HepG2 (cell line): ENCODE data around the gene CHST6. TPM values are rescaled to one million over a fixed set of nuclear protein-coding genes. Genes with fewer than 3 reads are reported as not detected.
"Not testable (repeated sequence)": the region's sequence is repeated elsewhere in the genome, so short reads cannot be mapped to it uniquely, and the experiment has no call there.

ENCODE experiments used
- ASH2L ChIP-seq: fragments of 300-600, 200-600 bp; sonication (generic); IDR thresholded peaks from 2 replicates; pipeline ENCODE4 v1.7.0; 2017; ENCODE audit warnings: low read depth, mild to moderate bottlenecking, moderate library complexity, mixed read lengths, low read length; ENCODE audit not compliant: insufficient read length
- CEBPG ChIP-seq: IDR thresholded peaks from 2 replicates; pipeline ENCODE4 v1.6.1; 2016
- HNF4A ChIP-seq: sonication (generic); formaldehyde crosslinking; IDR thresholded peaks from 2 replicates; pipeline ENCODE4 v1.4.0; 2020; ENCODE audit warnings: missing genetic modification reagents
- HNF4G ChIP-seq, 2 experiments: sonication (generic) in 1 of 2; formaldehyde crosslinking in 1 of 2; IDR thresholded peaks; 2 replicates each; pipeline versions ENCODE4 v1.4.0 to v1.6.1; 2011 to 2020; ENCODE audit warnings: borderline replicate concordance in 2 of 2, low read depth in 2 of 2, mild to moderate bottlenecking in 2 of 2, low read length in 1 of 2, missing genetic modification reagents in 1 of 2, moderate library complexity in 1 of 2
- HOXA3 ChIP-seq: sonication (generic); formaldehyde crosslinking; IDR thresholded peaks from 2 replicates; pipeline ENCODE4 v1.5.0; 2020; ENCODE audit warnings: missing genetic modification reagents
- JUND ChIP-seq: sonication (generic); formaldehyde crosslinking; IDR thresholded peaks from 2 replicates; pipeline ENCODE4 v1.8.0; 2022; ENCODE audit warnings: mild to moderate bottlenecking, missing genetic modification reagents
- LCORL ChIP-seq, 2 experiments: fragments of 450-650 bp in 1 of 2; sonication (generic) in 1 of 2; formaldehyde crosslinking in 1 of 2; IDR thresholded peaks; 2 replicates each; pipeline versions ENCODE4 v1.5.0 to v1.6.1; 2017 to 2020; ENCODE audit warnings: antibody characterized with exemption in 1 of 2, missing genetic modification reagents in 1 of 2
- MEF2D ChIP-seq: sonication (generic); formaldehyde crosslinking; IDR thresholded peaks from 2 replicates; pipeline ENCODE4 v1.5.1; 2020; ENCODE audit warnings: mild to moderate bottlenecking, missing genetic modification reagents
- MTA1 ChIP-seq: sonication (generic); formaldehyde crosslinking; IDR thresholded peaks from 2 replicates; pipeline ENCODE4 v1.4.0; 2020; ENCODE audit warnings: missing genetic modification reagents, mild to moderate bottlenecking, borderline replicate concordance
- NONO ChIP-seq, 2 experiments: fragments of 450-650 bp in 1 of 2; sonication (generic) in 1 of 2; formaldehyde crosslinking in 1 of 2; IDR thresholded peaks in 1 of 2; conservative IDR thresholded peaks in 1 of 2; 2 replicates each; pipeline versions ENCODE4 v1.6.1 to v1.8.0; 2017 to 2022; ENCODE audit warnings: mild to moderate bottlenecking in 1 of 2, missing genetic modification reagents in 1 of 2, moderate library complexity in 1 of 2
- NR2F6 ChIP-seq, 2 experiments: IDR thresholded peaks; 2 replicates each; pipeline ENCODE4 v1.6.1; 2016; ENCODE audit warnings: antibody characterized with exemption in 1 of 2, mild to moderate bottlenecking in 1 of 2
- SAP130 ChIP-seq: IDR thresholded peaks from 2 replicates; pipeline ENCODE4 v1.6.1; 2016; ENCODE audit warnings: low read depth
- ZFP1 ChIP-seq: IDR thresholded peaks from 2 replicates; pipeline ENCODE4 v1.6.1; 2016
- ZKSCAN8 ChIP-seq: IDR thresholded peaks from 2 replicates; pipeline ENCODE4 v1.6.1; 2016; ENCODE audit warnings: borderline replicate concordance, missing genetic modification reagents, missing compliant biosample characterization
- ZMYM3 ChIP-seq: sonication (generic); formaldehyde crosslinking; IDR thresholded peaks from 2 replicates; pipeline ENCODE4 v1.5.1; 2020; ENCODE audit warnings: mild to moderate bottlenecking, missing genetic modification reagents
- ZNF136 ChIP-seq: sonication (generic); formaldehyde crosslinking; IDR thresholded peaks from 2 replicates; pipeline ENCODE4 v1.8.1; 2022; ENCODE audit warnings: low read depth, mild to moderate bottlenecking, moderate library complexity, missing genetic modification reagents
- ZNF331 ChIP-seq: sonication (generic); formaldehyde crosslinking; IDR thresholded peaks from 2 replicates; pipeline ENCODE4 v1.4.0; 2020; ENCODE audit warnings: missing genetic modification reagents
- ZNF460 ChIP-seq: sonication (generic); formaldehyde crosslinking; IDR thresholded peaks from 2 replicates; pipeline ENCODE4 v1.5.1; 2020; ENCODE audit warnings: missing genetic modification reagents, mild to moderate bottlenecking, borderline replicate concordance
- polyA plus RNA-seq, 8 experiments: library from polyadenylated mRNA; depleted of rRNA in 3 of 8; stranded (reverse) in 7 of 8; unstranded in 1 of 8; fragments of >200 nt; fragmentation: Illumina TruSeq in 4 of 8; extraction: Trizol in 4 of 8; gene quantifications; 2 replicates each; pipeline versions ENCODE4 v1.2.1 to v1.2.3, GENCODE V29; 2011 to 2016; ENCODE audit warnings: low read depth in 4 of 8, missing spikeins in 1 of 8, mixed read lengths in 1 of 8; ENCODE audit not compliant: insufficient read depth in 1 of 8
- total RNA-seq, 5 experiments: library from RNA; depleted of rRNA; stranded (reverse); fragments of >200 nt; fragmentation: Illumina TruSeq; extraction: Trizol; gene quantifications; 2 replicates each; pipeline ENCODE4 v1.2.3, GENCODE V29; 2016; ENCODE audit warnings: low read depth in 1 of 5
- TF ChIP-seq, protein P1 (sequence below): sonication (generic); formaldehyde crosslinking; conservative IDR thresholded peaks from 2 replicates; pipeline ENCODE4 v1.4.0; 2020; ENCODE audit warnings: missing genetic modification reagents
- TF ChIP-seq, protein P2 (sequence below), 2 experiments: sonication (generic) in 1 of 2; formaldehyde crosslinking in 1 of 2; IDR thresholded peaks; 2 replicates each; pipeline versions ENCODE4 v1.4.0 to v1.6.1; 2016 to 2020; ENCODE audit warnings: borderline replicate concordance in 1 of 2, low read depth in 1 of 2, mild to moderate bottlenecking in 1 of 2, missing genetic modification reagents in 1 of 2
- TF ChIP-seq, protein P3 (sequence below): sonication (generic); formaldehyde crosslinking; IDR thresholded peaks from 2 replicates; pipeline ENCODE4 v1.4.0; 2020; ENCODE audit warnings: mild to moderate bottlenecking, missing genetic modification reagents

The CHST6 gene
- total and polyA plus RNA-seq, 2 of the 13 experiments (the other 11 are each of a cell fraction or from before 2014, with no cell fraction given) = 0.18 to 0.91 TPM

DNA sequence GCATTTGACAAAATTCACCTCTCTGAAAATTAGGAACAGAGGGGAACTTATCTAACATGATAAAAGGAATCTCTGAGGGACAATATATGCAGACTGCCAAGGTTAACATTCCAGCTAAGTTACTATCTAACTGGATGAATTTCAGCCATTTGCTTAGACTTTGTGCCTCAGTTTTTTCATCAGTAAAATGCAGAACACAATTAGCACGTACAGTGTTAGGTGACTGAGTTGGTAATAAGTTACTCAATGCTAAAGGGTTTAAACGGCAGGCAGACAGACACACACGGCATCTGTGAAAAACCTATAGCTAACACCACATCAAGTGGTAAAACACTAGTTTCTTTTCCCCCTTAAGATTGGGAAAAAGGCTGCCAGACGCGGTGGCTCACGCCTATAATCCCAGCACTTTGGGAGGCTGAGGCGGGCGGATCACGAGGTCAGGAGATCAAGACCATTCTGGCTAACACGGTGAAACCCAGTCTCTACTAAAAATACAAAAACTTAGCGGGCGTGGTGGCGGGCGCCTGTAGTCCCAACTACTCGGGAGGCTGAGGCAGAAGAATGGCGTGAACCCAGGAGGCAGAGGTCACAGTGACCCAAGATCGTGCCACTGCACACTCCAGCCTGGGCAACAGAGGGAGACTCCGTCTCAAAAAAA, 71.0 kb downstream of the CHST6 start (continued):
- peak; percentile 82 for TF ChIP-seq ZMYM3
- TF ChIP-seq NR2F6 (IDR thresholded peaks at IDR 0.05) = peak; percentile 63; the same call in 1 of the 2 replicates
- not testable (repeated sequence) for TF ChIP-seq NR2F6 (CRISPR knock-in tag; IDR thresholded peaks at IDR 0.05); LCORL (CRISPR knock-in tag; IDR thresholded peaks at IDR 0.05); NONO (IDR thresholded peaks at IDR 0.05); HNF4G (CRISPR knock-in tag; IDR thresholded peaks at IDR 0.05; ENCODE audit: borderline replicate concordance, low read depth)
- TF ChIP-seq HOXA3 (CRISPR knock-in tag) = peak; percentile 46; the same call in 1 of the 2 replicates
- peak; percentile 61; the same call in 1 of the 2 replicates for TF ChIP-seq LCORL (IDR thresholded peaks at IDR 0.05)
- TF ChIP-seq ZFP1 (CRISPR knock-in tag) = 0 out of 2 replicates have a peak, but pooled peaks have one; percentile 14
- TF ChIP-seq ZNF331 = 0 out of 2 replicates have a peak, but pooled peaks have one; percentile 27
- peak; percentile 33; the same call in 1 of the 2 replicates for TF ChIP-seq MTA1 (CRISPR knock-in tag)
- peak; percentile 72 for TF ChIP-seq ASH2L
- TF ChIP-seq MEF2D (CRISPR knock-in tag) = peak; percentile 66
- TF ChIP-seq, protein P1, sequence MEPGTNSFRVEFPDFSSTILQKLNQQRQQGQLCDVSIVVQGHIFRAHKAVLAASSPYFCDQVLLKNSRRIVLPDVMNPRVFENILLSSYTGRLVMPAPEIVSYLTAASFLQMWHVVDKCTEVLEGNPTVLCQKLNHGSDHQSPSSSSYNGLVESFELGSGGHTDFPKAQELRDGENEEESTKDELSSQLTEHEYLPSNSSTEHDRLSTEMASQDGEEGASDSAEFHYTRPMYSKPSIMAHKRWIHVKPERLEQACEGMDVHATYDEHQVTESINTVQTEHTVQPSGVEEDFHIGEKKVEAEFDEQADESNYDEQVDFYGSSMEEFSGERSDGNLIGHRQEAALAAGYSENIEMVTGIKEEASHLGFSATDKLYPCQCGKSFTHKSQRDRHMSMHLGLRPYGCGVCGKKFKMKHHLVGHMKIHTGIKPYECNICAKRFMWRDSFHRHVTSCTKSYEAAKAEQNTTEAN = peak; percentile 80; the same call in 1 of the 2 replicates
- TF ChIP-seq, protein P2, sequence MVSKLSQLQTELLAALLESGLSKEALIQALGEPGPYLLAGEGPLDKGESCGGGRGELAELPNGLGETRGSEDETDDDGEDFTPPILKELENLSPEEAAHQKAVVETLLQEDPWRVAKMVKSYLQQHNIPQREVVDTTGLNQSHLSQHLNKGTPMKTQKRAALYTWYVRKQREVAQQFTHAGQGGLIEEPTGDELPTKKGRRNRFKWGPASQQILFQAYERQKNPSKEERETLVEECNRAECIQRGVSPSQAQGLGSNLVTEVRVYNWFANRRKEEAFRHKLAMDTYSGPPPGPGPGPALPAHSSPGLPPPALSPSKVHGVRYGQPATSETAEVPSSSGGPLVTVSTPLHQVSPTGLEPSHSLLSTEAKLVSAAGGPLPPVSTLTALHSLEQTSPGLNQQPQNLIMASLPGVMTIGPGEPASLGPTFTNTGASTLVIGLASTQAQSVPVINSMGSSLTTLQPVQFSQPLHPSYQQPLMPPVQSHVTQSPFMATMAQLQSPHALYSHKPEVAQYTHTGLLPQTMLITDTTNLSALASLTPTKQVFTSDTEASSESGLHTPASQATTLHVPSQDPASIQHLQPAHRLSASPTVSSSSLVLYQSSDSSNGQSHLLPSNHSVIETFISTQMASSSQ (IDR thresholded peaks at IDR 0.05; ENCODE audit: low read depth) = peak; percentile 42; the same call in 1 of the 2 replicates
- TF ChIP-seq, protein P2 (CRISPR knock-in tag; IDR thresholded peaks at IDR 0.05; ENCODE audit: borderline replicate concordance) = not testable (repeated sequence)
- peak; percentile 96 for TF ChIP-seq ZNF460 (CRISPR knock-in tag)
- peak; percentile 72 for TF ChIP-seq HNF4A
- 0 out of 2 replicates have a peak, but pooled peaks have one; percentile 32 for TF ChIP-seq NONO (CRISPR knock-in tag; conservative IDR thresholded peaks at IDR 0.05)
- TF ChIP-seq HNF4G (IDR thresholded peaks at IDR 0.05; ENCODE audit: borderline replicate concordance, low read depth, low read length) = peak; percentile 37; the same call in 1 of the 2 replicates
- TF ChIP-seq ZNF136 (CRISPR knock-in tag) = 0 out of 2 replicates have a peak, but pooled peaks have one; percentile 45
- TF ChIP-seq JUND (CRISPR knock-in tag) = peak; percentile 36; the same call in 1 of the 2 replicates
- TF ChIP-seq SAP130 (CRISPR knock-in tag) = peak; percentile 73
- peak; percentile 22; the same call in 1 of the 2 replicates for TF ChIP-seq ZKSCAN8 (CRISPR knock-in tag)
- TF ChIP-seq, protein P3, sequence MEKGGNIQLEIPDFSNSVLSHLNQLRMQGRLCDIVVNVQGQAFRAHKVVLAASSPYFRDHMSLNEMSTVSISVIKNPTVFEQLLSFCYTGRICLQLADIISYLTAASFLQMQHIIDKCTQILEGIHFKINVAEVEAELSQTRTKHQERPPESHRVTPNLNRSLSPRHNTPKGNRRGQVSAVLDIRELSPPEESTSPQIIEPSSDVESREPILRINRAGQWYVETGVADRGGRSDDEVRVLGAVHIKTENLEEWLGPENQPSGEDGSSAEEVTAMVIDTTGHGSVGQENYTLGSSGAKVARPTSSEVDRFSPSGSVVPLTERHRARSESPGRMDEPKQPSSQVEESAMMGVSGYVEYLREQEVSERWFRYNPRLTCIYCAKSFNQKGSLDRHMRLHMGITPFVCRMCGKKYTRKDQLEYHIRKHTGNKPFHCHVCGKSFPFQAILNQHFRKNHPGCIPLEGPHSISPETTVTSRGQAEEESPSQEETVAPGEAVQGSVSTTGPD = 0 out of 2 replicates have a peak, but pooled peaks have one; percentile 3
- peak; percentile 73 for TF ChIP-seq CEBPG (CRISPR knock-in tag)
